Right hindlimb (tissue), 1 donor: ENCODE measurements around the gene LRRC42.
"Not testable (repeated sequence)": the region's sequence is repeated elsewhere in the genome, so short reads cannot be mapped to it uniquely, and the experiment has no call there.

Experiments
- DNase-seq: peaks from one replicate; pipeline ENCODE4 v3.0.0-alpha.2; 2018

Gene LRRC42

DNA sequence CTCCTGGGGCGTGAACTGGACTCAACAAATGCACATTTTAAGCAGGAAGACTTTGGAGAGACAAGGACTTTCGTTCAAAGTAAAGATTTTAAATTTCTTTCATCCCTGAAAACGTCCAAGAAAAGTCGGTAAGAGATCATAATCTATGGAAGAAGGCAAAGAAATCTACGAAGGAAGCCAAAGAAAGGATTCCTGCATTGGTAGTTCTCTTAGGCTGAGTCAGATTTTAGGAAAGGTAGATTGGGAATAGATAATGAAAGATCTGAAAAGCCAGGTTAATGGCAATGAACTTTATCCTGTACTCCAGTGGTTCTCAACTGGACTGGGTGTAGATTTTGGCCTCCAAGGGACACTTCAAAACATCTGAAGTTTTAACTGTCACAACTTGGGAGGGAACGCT lies 3.1 kb upstream of the LRRC42 start:
- no peak for DNase-seq

DNA sequence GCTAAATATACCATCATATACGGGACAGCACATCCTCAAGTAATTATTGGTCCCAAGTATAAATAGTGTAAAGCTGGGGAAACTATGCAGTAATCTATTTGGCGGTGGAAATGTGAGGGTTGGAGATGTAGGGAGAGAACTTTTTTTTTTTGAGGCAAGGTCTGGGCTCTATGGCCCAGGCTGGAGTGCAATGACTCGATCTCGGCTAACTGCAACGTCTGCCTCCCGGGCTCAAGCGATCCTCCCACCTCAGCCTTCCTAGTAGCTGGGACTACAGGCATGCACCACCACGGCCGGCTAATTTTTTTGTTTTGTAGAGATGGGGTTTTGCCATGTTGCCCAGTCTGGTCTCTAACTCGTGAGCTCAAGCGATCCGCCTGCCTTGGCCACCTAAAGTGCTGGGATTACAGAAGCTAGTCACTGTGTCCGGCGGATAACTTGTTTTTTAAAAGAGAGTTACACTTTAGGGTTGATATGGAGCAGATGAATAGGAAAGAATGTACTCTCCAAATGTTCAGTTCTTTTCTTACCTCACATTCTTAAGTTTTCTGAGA lies 2.6 kb upstream of the LRRC42 start:
- no peak for DNase-seq

DNA sequence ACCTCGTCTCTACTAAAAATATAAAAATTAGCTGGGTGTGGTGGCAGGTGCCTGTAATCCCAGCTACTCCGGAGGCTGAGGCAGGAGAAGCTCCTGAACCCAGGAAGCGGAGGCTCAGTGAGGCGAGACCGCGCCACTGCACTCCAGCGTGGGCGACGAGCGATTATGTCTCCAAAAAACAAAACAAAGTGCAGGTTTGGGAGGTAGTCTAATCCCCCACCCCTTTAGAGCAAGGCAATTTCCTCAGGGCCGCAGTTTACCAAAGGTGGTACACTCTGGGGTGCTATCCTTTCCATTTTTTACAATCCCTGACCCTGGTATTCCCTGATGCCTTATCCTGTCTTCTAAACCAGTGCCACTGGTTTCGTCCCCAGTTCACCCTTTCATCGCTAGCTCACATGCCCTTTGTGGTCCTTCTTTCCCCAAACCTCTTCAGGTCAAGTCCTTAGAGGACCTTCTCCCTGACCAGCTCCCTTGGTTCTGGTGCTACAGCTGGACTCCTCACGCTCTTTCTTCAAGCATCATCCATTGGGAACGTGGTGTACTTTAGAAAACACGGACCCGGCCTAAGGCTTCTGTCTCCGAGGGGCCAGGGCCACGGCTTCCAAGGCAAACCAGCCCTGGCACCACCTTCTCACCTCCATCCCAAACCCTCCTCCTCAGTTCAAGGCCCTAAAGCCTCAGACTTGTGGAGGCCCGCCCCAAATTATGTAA lies 1.5 kb upstream of the LRRC42 start:
- DNase-seq = peak; percentile 29

DNA sequence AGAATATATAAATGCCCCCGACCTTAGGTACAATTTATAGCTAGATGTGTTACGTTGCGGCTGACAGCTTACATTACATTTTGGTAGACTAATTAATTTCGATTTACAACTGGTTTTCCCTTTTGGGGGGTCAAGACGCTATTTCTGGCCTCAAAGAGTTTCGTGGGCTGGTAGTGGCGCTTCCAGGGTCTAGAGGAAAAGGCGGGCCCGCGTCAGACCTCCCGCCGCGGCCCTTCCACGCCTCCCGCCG lies 1.0 kb upstream of the LRRC42 start:
- DNase-seq = no peak

DNA sequence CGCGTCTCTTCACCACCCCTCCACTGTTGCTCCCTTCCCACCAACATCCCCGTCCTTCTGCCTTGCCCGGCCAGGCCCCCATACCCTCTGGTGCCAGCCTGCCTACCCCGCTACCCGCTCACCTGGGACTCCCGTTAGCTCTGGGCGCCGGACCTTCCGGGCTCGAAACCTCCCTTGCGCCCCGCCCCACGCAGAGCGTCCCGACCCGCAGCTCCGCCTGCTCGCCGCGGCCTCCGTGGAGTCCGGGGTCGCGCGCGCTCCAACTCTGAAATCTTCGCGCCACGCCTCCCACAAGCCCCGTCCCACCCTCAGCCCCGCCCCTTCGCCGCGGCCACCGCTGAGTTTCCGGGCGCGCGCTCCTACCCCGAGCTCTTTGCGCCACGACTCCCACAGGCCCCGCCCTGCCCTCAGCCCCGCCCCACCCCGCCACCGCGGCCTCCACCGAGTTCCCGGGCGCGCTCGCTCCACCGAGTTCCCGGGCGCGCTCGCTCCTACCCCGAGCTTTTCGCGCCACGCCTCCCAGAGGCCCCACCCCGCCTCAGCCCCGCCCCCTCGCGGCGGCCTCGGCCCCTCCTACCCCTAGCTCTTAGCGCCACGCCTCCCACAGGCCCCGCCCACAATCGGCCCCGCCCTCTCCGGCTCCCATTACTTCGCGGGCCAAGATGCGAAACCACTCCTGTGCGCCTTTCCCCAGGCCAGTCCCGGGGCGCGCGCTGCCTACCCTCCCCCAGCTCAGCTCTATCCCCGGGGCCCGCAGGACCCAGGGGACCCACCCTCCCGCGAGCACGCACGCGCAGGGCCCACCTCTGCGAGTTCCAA lies 508 bp upstream of the LRRC42 start, which contains the start of gene IFT25:
IFT25 (minus strand) TSS at position 267 of the 819 bp plus-strand sequence. CDS start 5,617 bp downstream, outside the sequence.
- peak; percentile 99 for DNase-seq

DNA sequence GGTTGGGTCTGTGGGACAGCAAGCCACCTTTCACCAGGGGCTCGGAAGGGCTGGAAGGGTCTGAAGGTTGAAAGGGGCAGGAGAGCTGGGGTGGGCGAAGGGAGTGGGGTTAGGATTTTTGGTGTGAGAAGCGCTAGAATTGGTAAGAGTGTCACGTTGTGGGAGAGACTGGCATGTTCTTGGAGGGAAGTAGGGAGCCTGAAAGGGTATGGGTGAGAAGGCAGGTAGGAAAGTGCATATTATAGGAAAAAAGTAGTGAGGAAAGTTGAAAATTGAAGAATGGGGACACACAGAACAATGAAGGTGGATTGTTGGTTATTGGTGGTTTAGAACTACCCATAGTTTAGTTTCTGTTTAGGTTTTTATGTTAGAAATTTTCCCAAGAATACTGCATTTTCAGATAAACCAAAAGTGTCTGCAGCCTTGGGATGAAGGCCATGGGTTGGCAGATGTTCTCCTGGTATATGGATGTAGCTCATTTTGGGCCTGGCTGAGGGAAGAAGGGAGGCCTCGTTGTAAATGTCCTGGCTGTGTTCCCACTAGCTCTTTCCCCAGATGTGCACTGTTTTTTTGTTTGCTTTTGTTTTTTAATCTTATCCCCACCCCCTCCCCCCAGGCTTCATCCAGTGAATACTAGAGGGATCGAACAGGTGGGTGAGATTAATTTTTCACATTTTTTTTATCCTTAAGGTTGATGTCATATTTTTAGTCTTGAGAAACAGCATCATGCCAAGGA lies 1.2 kb downstream of the LRRC42 start:
- DNase-seq = peak; percentile 41

DNA sequence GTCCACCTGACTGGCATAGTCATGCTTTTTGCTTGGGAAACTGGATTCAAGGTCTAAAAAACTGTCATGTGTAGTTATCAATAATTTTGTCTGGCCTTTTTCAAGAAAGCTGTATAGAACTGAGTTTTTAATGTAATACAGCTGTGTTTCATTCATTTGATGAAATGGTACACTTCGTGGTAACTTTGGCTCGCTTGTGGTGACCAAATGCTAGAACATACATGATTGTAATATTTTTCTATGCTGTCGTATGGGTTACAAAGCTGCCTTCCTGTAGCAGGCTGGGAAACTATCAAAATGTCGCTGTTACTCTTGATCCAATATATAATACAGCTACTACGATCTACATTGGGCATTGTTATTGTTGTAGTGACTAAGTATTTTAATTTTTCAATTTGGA lies 2.1 kb downstream of the LRRC42 start:
- DNase-seq = no peak

DNA sequence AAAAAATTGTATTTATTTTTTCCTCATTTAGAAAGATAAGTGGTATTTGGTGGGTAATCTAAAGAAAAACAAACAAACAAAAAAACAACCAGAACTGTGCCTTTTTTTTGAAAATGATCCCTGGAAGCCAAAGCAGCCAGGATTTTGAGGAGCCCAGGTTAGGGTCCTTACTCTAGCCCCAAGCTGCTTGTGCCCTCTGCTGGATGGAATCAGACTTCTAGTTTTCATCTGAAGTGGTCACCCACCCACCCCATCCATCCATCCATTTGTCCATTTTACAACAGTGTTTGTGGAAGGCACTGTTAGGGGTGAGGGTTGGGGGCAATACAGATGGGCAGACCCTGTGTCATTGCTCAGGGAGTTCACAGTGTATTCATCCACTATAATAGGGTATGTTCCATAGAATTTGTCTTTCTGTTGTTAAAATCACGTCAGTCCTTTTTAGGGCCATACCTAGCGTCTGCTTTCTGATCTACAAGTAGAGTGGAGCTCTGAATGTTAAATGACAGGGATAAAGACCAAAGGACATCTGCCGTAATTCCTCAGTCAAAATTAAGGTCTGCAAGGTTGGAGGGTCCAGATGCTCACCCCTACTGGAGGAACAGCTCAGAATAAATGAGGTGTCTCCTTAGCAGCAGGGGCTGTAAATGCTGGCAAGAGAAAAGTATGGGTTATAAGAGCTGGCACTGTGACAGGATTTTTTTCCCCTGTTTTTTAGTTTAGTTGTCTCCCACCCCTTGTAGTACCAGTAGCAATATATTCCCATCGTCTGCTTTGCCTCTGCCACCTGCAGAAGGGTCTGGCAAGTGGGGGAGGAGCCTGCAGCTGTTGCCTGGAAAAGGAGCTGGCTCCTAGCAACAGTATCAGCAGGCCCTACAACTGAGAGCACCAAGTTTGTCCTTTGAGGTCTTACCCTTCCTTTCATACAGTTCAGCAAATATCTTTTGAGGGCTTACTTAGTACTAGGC lies 3.2 kb downstream of the LRRC42 start:
- DNase-seq = peak; percentile 36

DNA sequence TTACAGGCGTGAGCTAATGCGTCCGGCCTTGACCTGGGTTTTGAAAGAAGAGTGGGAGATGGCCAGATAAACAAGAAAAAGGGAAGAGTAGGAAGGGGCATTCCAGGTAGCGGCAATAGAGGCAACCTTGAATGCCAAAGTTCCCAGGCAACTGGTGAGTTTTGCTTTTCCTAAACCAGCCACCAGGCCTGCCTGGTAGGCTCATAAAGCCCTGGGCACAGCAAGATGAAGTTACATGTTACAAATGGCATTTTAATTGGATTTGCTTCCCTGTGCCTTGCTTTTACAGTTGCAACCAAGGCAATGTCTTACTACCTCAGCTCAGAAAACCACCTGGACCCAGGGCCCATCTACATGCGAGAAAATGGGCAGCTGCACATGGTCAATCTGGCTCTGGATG lies 5.5 kb downstream of the LRRC42 start:
- no peak for DNase-seq

DNA sequence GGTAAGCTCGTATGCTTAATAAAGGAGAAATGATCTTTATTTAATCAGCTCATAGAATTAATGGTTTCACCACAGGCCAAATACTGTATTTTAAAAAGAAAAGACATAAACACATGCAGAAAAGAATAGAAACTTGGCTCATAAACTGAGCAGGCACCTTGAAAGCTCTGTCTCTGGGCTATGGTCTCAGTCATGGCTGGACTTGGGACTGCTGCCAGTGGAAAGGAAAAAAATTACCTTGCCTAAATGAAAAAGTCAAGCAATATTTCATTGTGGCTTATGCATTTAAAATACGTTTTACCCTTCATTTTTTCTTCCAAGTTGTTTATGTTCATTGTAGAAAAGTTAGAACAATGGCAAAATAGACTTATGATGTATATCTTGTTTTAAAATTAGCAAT lies 8.0 kb downstream of the LRRC42 start:
- no peak for DNase-seq

DNA sequence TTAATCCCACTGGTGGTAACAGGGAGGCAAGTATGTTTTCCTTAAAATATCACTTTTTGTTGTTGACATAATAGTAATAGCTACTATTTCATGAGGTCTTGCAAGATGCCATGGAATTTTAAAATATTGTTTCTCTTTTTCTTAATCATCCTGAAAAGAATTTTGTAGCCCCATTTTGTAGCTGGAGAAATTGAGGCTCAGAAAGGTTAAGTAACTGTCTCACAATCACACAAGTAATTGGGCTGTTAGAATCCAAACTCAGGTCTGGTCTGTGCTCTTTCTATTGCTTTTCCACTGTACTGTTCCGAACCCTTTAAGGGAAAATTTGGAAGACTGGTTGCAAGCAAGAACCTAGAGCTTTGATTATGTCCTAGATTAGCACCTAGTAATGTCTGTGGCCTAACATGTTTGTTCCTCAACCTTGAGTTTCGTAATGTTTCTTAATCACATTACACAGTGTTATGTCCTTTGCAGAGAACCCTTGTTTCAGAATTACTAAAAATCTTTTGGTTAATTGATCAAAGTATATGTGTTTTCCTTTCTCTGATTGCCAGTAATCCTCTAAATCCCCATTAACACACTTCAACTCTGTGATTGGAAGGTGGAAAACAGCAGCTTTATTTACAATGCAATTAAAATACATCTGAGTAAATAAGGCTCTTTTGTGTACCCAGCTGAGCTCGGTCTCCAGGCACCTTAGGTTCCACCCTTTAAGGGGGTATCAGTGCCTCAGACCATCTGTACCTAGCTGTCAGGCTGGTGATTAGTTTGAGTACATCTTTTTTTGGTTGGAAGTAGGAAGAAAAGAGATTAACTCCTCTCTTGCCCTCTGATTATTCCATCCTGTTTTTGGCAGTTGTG lies 10.4 kb downstream of the LRRC42 start:
- DNase-seq = no peak

DNA sequence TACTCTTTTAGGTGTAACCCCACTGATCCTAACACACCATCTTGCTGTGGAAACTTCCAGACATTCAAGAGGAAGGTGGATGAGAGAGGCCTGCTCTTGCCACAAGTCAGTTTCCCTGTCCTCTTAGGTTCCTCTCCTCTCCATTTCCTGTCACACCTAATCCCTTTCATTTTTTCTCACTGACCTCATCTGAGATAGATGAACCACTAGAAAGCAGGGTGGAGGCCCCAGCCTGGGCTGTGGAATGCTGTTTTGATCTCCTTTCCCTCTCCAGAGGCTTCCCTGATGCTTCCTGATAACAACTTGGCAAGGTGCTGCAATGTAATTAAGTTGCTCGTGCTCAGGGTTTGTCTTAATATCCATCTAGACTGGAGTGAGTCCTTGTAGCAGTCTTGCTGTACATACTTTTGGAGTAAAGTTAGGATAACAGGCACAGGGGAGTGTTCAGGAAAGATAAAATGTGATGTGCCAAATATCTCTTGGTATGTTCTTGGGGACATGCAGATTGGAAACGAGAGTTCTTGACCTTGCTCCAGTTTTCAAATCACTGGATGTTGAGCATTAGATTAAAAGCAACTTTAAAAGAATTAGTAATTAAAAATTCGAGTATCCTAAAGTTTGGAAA lies 11.2 kb downstream of the LRRC42 start:
- no peak for DNase-seq

DNA sequence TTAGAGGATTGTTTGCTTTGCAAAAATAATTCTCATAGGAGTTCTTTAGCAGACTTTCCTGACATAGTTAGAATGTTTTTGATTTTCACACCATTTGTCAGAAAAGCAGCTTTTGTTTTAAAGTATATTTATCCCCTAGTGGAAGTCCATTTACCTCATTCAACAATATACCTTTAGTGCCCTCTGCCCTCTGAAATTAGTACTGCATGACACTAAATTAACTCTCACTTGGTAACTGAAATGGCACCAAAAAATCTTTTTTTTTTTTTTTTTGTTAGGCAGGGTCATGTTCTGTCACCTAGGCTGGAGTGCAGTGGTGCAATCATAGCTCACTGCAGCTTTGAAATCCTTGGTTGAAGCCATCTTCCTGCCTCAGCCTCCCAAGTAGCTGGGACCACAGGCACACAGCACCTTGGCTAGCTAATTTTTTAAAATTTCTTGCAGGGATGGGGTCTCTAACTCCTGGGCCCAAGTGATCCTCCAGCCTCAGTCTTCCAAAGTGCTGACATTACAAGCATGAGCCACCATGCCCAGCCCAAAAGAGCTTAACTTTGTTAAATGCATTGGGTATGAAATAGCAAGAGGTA lies 13.6 kb downstream of the LRRC42 start:
- DNase-seq = no peak

DNA sequence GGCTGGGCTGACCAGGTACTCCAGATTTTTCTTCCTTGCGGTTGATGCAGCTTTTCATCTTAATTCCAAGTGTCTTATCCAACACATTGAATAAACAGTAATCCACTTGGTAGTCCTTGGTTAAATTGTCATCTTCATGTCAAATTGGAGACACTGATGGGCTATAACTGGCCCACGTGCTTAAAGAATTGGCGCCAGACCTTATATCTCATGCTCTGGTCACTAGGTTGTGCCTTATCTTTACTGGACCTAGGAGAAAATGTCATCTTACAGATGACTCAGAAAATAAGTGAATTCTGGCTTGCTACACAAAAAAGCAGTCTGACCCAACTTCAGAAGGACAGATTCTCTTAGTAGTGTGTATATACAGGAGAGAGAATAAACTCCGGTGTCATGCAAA lies 16.2 kb downstream of the LRRC42 start:
- no peak for DNase-seq

DNA sequence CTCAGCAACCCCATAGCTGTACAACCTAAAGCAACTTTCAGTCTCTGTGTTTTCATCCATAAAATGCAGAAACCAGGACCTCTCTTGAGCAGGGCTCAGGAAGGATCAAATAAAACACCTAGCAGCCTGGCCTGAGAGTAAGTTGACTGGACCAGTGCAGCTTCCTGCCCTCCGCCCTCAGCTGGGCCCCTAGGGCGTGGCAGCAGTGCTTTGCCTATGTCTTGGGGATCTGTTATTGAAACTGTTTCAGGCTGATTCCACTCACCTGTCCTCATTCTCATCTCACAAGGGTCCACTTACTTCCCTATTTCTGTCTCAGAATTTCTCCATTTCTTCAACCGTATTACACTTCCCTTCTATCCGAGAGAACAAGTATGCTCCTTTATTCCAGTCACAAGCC lies 17.3 kb downstream of the LRRC42 start:
- DNase-seq = no peak

DNA sequence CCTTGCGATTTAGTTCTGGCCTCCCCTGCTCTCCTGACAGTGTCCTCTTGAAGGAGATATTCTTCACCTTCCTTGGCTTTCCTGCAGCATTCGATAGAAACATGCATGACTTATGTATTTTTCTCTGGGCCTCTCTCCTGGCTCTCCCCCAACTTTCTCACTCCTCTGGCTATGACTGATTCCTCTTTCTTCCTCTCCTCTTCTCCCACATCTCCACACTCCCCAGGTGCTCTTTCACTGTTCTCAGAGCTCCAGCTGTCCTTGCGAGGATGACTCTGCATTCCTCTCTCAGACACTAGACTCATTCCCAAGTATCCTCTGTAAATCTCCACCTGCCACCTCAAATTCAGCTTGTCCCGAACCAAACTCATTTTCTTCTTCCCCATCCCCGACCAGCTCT lies 18.0 kb downstream of the LRRC42 start:
- DNase-seq = no peak

DNA sequence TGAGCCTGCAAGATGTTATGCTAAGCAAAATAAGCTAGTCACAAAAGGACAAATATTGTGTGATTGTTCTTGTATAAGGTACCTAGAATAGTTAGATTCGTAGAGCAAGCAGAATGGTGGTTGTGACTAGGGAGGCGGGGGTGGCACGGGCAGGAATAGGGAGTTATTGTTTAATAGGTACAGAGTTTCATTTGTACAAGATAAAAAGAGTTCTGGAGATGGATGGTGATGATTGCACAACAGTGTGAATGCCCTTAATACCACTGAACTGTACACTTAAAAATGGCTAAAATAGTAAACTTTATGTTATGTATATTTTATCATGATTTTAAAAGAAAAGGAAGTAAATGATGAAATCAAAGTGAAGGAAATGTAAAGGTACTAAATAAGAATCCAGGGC lies 20.6 kb downstream of the LRRC42 start:
- no peak for DNase-seq

DNA sequence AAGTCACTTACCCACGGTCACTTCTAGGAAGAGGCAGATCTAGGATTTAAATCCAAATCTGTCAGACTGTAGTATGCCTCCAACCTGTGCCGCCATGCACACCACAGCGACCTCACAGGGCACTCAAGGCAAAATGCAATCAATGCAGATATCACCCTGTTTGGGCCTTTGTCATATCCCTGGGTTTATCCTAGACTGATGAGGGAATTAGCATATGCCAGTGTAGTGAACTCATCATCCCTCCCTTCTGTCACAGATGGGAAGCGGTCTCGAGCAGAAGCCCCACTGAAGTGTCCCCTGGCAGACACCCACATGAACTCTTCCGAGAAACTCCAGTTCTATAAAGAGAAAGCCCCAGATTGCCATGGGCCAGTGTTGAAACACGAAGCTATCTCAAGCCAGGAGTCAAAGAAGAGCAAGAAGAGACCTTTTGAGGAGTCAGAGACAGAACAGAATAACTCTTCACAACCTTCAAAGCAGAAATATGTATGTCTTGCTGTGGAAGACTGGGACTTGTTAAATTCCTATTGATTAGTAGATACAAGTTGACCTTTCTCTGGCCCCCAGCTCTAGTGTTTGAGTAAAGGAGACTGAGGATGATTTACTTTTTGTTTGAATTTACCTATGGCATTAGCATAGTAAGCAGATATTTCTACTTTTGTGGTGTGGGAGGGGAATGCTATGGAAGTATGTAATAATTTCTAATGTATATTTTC lies 21.4 kb downstream of the LRRC42 start:
- DNase-seq = no peak

DNA sequence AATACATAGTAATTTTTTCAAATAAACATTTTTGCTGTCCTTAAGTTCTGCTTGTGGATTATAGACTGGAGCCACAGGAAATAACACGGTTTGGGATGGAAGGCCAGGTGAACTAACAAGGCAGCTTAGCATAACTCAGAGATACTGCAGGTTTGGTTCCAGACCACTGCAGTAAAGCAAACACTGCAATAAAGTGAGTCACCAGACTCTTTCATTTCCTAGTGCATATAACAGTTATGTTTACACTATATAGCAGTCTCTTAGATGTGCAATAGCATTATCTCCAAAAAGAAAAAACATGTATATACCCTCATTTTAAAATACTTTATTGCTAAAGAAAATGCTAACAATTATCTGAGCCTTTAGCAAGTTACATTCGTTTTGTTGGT lies 22.0 kb downstream of the LRRC42 start:
- no peak for DNase-seq

DNA sequence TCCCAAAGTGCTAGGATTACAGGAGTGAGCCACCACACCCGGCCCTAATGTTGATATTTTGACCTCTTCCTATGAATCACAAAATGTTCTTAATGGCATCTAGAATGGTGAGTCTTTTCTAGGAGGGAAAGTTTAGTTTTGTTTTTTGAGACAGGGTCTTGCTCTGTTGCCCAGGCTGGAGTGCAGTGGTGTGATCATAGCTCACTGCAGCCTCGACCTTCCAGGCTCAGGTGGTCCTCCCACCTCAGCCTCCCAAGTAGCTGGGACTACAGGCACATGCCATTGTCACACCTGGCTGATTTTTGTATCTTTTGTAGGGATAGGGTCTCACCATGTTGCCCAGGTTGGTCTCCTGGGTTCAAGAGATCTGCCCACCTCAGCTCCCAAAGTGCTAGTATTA lies 23.2 kb downstream of the LRRC42 start:
- not testable (repeated sequence) for DNase-seq
